DOHH2 (cell line): ENCODE results near the gene E2F2.
"Not testable (repeated sequence)": the region's sequence is repeated elsewhere in the genome, so short reads cannot be mapped to it uniquely, and the experiment has no call there.

Source experiments
- H3F3A ChIP-seq: fragments of 200-600 bp; sonication (generic), shearing (Covaris generic); 2 replicates; pipeline ENCODE4 v1.6.0; 2016; ENCODE audit warnings: antibody characterized with exemption, mild to moderate bottlenecking; ENCODE audit not compliant: control insufficient read depth, insufficient read depth
- H3K27ac ChIP-seq: fragments of 200-600 bp; sonication (generic); 2 replicates; pipeline ENCODE4 v1.5.1; 2014; ENCODE audit warnings: low read depth, mild to moderate bottlenecking, low read length, moderate library complexity
- H3K27me3 ChIP-seq: fragments of 200-600 bp; sonication (generic); 2 replicates; pipeline ENCODE4 v1.6.1; 2014; ENCODE audit warnings: mild to moderate bottlenecking, low read length, mixed read lengths; ENCODE audit not compliant: control insufficient read depth
- H3K36me3 ChIP-seq: fragments of 200-600 bp; sonication (generic); 2 replicates; pipeline ENCODE4 v1.6.1; 2014; ENCODE audit warnings: mild to moderate bottlenecking, low read length, moderate library complexity, mixed read lengths; ENCODE audit not compliant: control insufficient read depth
- H3K4me1 ChIP-seq: fragments of 200-600 bp; sonication (generic); 2 replicates; pipeline ENCODE4 v1.6.1; 2014; ENCODE audit warnings: mild to moderate bottlenecking, low read length, mixed read lengths; ENCODE audit not compliant: control insufficient read depth
- H3K4me2 ChIP-seq: fragments of 200-600 bp; sonication (generic); 2 replicates; pipeline ENCODE4 v1.6.0; 2014; ENCODE audit warnings: mild to moderate bottlenecking, low read length, moderate library complexity
- H3K4me3 ChIP-seq: fragments of 200-600 bp; sonication (generic); 2 replicates; pipeline ENCODE4 v1.5.1; 2014; ENCODE audit warnings: mild to moderate bottlenecking, low read length, mixed read lengths
- H3K79me2 ChIP-seq: fragments of 200-600 bp; sonication (generic); 2 replicates; pipeline ENCODE4 v1.6.1; 2014; ENCODE audit warnings: mild to moderate bottlenecking, low read length, mixed read lengths; ENCODE audit not compliant: control insufficient read depth
- H3K9me2 ChIP-seq: fragments of 200-600 bp; sonication (generic); replicated peaks from 2 replicates; pipeline ENCODE4 v1.6.1; 2014; ENCODE audit warnings: mild to moderate bottlenecking, low read length, mixed read lengths; ENCODE audit not compliant: control insufficient read depth
- H3K9me3 ChIP-seq: fragments of 200-600 bp; sonication (generic); 2 replicates; pipeline ENCODE4 v1.6.1; 2014; ENCODE audit warnings: antibody characterized with exemption, low read length, mixed read lengths; ENCODE audit not compliant: control insufficient read depth, insufficient read depth
- H4K20me1 ChIP-seq: fragments of 200-600 bp; sonication (generic); 2 replicates; pipeline ENCODE4 v1.6.0; 2014; ENCODE audit warnings: low read depth, mild to moderate bottlenecking, antibody characterized with exemption, low read length, moderate library complexity; ENCODE audit not compliant: control insufficient read depth, insufficient read depth
- EZH2phosphoT487 ChIP-seq: fragments of 200-600 bp; sonication (generic); IDR thresholded peaks from 2 replicates; pipeline ENCODE4 v1.6.1; 2017; ENCODE audit warnings: borderline replicate concordance, mild to moderate bottlenecking, antibody characterized with exemption, low read length, moderate library complexity, mixed read lengths
- TF ChIP-seq, protein P1 (sequence below): fragments of 200-600 bp; sonication (generic); IDR thresholded peaks from one replicate; pipeline ENCODE4 v1.5.1; 2014; ENCODE audit warnings: antibody characterized with exemption, mild to moderate bottlenecking, low read depth, low read length; ENCODE audit not compliant: poor library complexity, severe bottlenecking

The E2F2 gene

DNA sequence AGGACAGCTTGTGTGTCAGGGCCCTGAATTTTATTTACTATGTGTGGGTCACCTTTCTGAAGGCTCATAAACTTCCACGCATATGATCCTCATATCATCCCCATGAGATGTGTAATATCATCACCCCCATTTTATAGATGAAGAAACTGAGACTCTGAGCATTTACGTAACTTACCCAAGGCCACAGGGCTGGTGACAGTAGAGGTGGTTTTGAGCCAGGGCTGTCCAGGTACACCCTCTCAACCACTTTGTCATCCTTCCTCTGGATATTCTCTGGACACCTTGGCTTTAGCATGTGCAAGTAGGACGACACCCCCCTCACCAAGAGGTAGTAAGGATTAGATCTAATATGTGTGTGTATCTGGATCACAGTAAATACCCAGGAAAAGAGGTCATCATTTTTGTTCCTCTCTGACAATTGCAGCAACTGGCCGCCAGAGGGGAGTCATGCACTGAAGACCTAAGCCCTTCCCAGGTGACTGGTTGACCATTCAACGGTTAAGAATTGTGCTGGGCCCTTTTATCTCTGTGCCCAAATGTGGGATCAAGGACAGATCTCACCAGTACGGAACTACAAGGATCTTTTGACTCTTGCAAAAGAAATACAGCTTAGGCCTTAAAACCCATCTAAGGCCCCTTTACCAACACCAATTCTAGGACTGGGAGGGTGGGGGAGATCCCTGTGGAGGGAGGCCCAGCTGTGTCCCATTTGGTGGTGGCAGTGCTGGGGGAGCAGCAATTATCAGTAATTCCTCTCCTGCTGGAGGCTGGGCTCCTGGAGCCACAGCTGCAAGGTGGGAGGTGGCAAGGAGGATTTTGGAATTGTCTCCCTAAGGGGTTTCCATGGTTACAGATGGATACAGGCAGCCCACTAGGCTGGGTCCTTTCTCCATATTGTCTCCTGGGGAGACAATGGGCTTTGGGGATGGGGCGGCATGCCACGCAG is 13.7 kb upstream of the E2F2 start:
- TF ChIP-seq EZH2phosphoT487 = no peak
- TF ChIP-seq, protein P1, sequence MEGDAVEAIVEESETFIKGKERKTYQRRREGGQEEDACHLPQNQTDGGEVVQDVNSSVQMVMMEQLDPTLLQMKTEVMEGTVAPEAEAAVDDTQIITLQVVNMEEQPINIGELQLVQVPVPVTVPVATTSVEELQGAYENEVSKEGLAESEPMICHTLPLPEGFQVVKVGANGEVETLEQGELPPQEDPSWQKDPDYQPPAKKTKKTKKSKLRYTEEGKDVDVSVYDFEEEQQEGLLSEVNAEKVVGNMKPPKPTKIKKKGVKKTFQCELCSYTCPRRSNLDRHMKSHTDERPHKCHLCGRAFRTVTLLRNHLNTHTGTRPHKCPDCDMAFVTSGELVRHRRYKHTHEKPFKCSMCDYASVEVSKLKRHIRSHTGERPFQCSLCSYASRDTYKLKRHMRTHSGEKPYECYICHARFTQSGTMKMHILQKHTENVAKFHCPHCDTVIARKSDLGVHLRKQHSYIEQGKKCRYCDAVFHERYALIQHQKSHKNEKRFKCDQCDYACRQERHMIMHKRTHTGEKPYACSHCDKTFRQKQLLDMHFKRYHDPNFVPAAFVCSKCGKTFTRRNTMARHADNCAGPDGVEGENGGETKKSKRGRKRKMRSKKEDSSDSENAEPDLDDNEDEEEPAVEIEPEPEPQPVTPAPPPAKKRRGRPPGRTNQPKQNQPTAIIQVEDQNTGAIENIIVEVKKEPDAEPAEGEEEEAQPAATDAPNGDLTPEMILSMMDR = peak; percentile 96
- Histone ChIP-seq H3K4me1 (peaks cover 59% of the 10 kb centered on the region), H3K36me3 (no peaks in the 10 kb centered on the region), H3K27ac (no peak overlapping the region), H4K20me1 (no peaks in the 10 kb centered on the region), H3K9me3 (no peaks in the 10 kb centered on the region), H3K4me3 (no peak overlapping the region), H3F3A (peaks cover 6% of the 10 kb centered on the region; the same call in 1 of the 2 replicates), H3K4me2 (no peak overlapping the region), H3K27me3 (no peaks in the 10 kb centered on the region), H3K79me2 (no peaks in the 10 kb centered on the region), H3K9me2 (no peaks in the 10 kb centered on the region)

DNA sequence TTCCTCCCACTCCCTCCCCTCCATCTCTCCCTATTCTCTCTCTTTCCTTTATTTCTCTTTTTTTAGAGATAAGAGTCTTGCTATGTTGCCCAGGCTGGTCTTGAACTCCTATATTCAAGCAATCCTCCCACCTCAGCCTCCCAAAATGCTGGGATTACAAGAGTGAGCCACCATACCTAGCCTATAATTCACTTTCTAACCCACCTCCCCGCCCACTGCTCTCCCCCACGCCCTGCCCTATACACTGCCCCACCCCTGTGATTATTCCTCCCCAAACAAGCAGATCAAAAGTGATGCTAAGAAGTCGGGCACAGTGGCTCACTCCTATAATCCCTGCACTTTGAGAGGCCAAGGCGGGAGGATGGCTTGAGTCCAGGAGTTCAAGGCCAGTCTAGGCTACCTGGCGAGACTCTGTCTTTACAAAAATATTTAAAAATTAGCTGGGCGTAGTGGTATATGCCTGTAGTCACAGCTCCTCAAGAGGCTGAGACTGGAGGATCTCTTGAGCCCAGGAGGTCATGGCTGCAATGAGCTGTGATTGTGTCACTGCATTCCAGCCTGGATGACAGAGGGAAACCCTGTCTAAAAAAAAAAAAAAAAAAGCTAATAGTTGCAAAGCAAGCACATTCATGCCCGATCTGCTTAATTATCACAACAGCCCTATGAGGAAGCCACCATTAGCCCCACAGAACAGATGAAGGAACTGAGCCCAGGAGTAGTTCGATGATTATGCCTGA is 12.8 kb upstream of the E2F2 start:
- Histone ChIP-seq H3K9me2 (no peaks in the 10 kb centered on the region), H3K4me2 (no peak overlapping the region), H3K4me1 (peaks cover 58% of the 10 kb centered on the region), H3F3A (peaks cover 6% of the 10 kb centered on the region; the same call in 1 of the 2 replicates), H3K4me3 (no peak overlapping the region), H3K9me3 (no peaks in the 10 kb centered on the region), H3K79me2 (no peaks in the 10 kb centered on the region), H3K27me3 (no peaks in the 10 kb centered on the region), H4K20me1 (no peaks in the 10 kb centered on the region), H3K27ac (no peak overlapping the region), H3K36me3 (no peaks in the 10 kb centered on the region)
- TF ChIP-seq, protein P1 = no peak
- no peak for TF ChIP-seq EZH2phosphoT487

DNA sequence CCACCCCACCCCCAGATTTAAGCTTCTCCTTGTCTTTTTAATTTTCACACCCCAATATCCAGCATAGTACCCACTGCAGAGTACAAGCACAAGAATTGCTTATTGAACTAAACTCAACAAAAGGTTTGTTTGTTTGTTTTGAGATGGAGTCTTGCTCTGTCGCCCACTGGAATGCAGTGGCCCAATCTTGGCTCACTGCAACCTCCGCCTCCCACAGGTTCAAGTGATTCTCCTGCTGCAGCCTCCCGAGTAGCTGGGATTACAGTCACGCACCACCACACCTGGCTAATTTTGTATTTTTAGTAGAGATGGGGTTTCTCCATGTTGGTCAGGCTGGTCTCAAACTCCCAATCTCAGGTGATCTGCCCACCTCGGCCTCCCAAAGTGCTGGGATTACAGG is 11.9 kb upstream of the E2F2 start:
- H3K27me3 ChIP-seq, H3K9me2 ChIP-seq, H3K79me2 ChIP-seq, H3F3A ChIP-seq, H3K36me3 ChIP-seq, H3K9me3 ChIP-seq, H4K20me1 ChIP-seq, H3K4me2 ChIP-seq, H3K4me3 ChIP-seq, H3K27ac ChIP-seq: not testable (repeated sequence)
- peaks cover 55% of the 10 kb centered on the region for H3K4me1 ChIP-seq
